PC-3 (cell line): ENCODE results near the gene LHFPL2. TPM values are rescaled to one million over a fixed set of nuclear protein-coding genes. Genes with fewer than 3 reads are reported as not detected.

Source experiments
- ATAC-seq: fragments of 200-7000 bp; cut with Tn5 transposase; 2 replicates; pipeline ENCODE4 v1.9.1; 2020; ENCODE audit warnings: mild to moderate bottlenecking, moderate library complexity
- BruUV-seq: library from RNA; stranded (reverse); fragments of 400-500 nt; replicated peaks from 2 replicates; lab custom pipeline; 2021; lab: Mats Ljungman, UMichigan
- CTCF ChIA-PET: fragments of 300-600 bp; sonication (Branson Sonifier 250); formaldehyde crosslinking; loops from one replicate; lab custom pipeline; 2022; ENCODE audit warnings: antibody characterized with exemption; lab: Charles Lee
- POLR2A ChIA-PET: fragments of 300-600 bp; sonication (Branson Sonifier 250); formaldehyde crosslinking; loops from one replicate; lab custom pipeline; 2022; ENCODE audit warnings: antibody characterized with exemption; ENCODE audit not compliant: unreplicated experiment; lab: Charles Lee
- DNase-seq: peaks from one replicate; pipeline ENCODE4 v3.0.0-alpha.2; 2015
- H2AFZ ChIP-seq: fragments of 300-600 bp; sonication (generic); 2 replicates; pipeline ENCODE4 v1.6.0; 2016; ENCODE audit warnings: antibody characterized with exemption, low read length
- H3F3A ChIP-seq: fragments of 300-600 bp; sonication (generic); one replicate; pipeline ENCODE4 v1.6.0; 2017; ENCODE audit warnings: antibody characterized with exemption, low read length, control low read depth, mild to moderate bottlenecking; ENCODE audit not compliant: unreplicated experiment
- H3K27ac ChIP-seq: fragments of 300-600 bp; sonication (generic); 2 replicates; pipeline ENCODE4 v1.5.1; 2016; ENCODE audit warnings: mild to moderate bottlenecking, low read length
- H3K27me3 ChIP-seq: fragments of 300-600 bp; sonication (generic); 2 replicates; pipeline ENCODE4 v1.6.1; 2016; ENCODE audit warnings: low read length, mixed read lengths
- H3K36me3 ChIP-seq: fragments of 300-600 bp; sonication (generic); 2 replicates; pipeline ENCODE4 v1.6.1; 2016; ENCODE audit warnings: low read depth, mixed run types, low read length, mixed read lengths
- H3K4me1 ChIP-seq: fragments of 300-600 bp; sonication (generic); 2 replicates; pipeline ENCODE4 v1.5.1; 2016; ENCODE audit warnings: low read length; ENCODE audit not compliant: insufficient read depth
- H3K4me2 ChIP-seq: fragments of 300-600 bp; sonication (generic); 2 replicates; pipeline ENCODE4 v1.6.0; 2016; ENCODE audit warnings: low read length
- H3K4me3 ChIP-seq: fragments of 300-600 bp; sonication (generic); 2 replicates; pipeline ENCODE4 v1.5.1; 2016; ENCODE audit warnings: mild to moderate bottlenecking, low read length, mixed read lengths
- H3K79me2 ChIP-seq: fragments of 300-600 bp; sonication (generic); 2 replicates; pipeline ENCODE4 v1.6.1; 2017; ENCODE audit warnings: low read length, mixed read lengths
- H3K9ac ChIP-seq: fragments of 300-600 bp; sonication (generic); 2 replicates; pipeline ENCODE4 v1.6.0; 2016; ENCODE audit warnings: mild to moderate bottlenecking, low read length
- H3K9me2 ChIP-seq: fragments of 300-600 bp; sonication (generic); replicated peaks from 2 replicates; pipeline ENCODE4 v1.6.1; 2016; ENCODE audit warnings: mixed run types, low read length, mixed read lengths
- H3K9me3 ChIP-seq: fragments of 300-600 bp; sonication (generic); 2 replicates; pipeline ENCODE4 v1.6.1; 2016; ENCODE audit warnings: low read length, mixed read lengths
- H4K20me1 ChIP-seq: fragments of 300-600 bp; sonication (generic); 2 replicates; pipeline ENCODE4 v1.6.1; 2016; ENCODE audit warnings: low read length, mixed read lengths
- EZH2 ChIP-seq: fragments of 300-600 bp; sonication (generic); IDR thresholded peaks from one replicate; pipeline ENCODE4 v1.6.1; 2017; ENCODE audit warnings: antibody characterized with exemption, mild to moderate bottlenecking, low read length; ENCODE audit not compliant: unreplicated experiment
- EZH2phosphoT487 ChIP-seq: fragments of 300-600 bp; sonication (generic); IDR thresholded peaks from 2 replicates; pipeline ENCODE4 v1.6.1; 2018; ENCODE audit warnings: mild to moderate bottlenecking, antibody characterized with exemption, low read length, borderline replicate concordance
- intact Hi-C: fragments of 100-400 bp; cut with micrococcal nuclease; formaldehyde crosslinking; loops from 2 replicates; pipeline ENCODE4 v1.9.0; 2023
- total RNA-seq: library from RNA; depleted of rRNA; stranded (reverse); fragments of >200 nt; gene quantifications from 2 replicates; pipeline ENCODE4 v1.2.3, GENCODE V29; 2014
- TF ChIP-seq, protein P1 (sequence below): fragments of 300-600 bp; sonication (generic); conservative IDR thresholded peaks from 2 replicates; pipeline ENCODE4 v1.5.1; 2017; ENCODE audit warnings: antibody characterized with exemption, low read depth, mild to moderate bottlenecking, low read length

LHFPL2 gene
- total RNA-seq, 1 experiment from 2014 or later: 21.7 TPM

DNA sequence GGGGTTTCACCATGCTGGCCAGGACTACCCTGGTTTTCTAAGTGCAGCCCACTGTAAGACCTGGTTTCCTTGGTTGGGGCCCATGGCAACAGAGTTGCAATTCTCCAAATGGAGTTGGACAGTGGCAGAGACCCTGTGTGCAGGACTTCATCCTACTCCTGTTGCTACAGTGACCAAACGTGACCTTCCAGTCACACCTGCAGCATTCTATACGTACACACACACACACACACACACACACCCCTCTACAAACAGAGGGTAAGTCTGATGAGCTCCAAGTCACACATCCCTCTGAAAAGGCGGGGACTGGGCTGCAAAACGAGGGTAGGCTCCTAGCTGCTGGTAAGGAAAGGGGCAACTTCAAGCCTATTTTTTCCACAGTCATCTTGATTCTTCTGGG lies 23.6 kb downstream of the LHFPL2 start:
- intact Hi-C loops: no loop called here
- CTCF ChIA-PET: no interaction called here
- no peaks in the 10 kb centered on the region for H3K9me2 ChIP-seq
- no peak for DNase-seq
- TF ChIP-seq EZH2phosphoT487 (no peak), EZH2 (no peak)
- TF ChIP-seq, protein P1, sequence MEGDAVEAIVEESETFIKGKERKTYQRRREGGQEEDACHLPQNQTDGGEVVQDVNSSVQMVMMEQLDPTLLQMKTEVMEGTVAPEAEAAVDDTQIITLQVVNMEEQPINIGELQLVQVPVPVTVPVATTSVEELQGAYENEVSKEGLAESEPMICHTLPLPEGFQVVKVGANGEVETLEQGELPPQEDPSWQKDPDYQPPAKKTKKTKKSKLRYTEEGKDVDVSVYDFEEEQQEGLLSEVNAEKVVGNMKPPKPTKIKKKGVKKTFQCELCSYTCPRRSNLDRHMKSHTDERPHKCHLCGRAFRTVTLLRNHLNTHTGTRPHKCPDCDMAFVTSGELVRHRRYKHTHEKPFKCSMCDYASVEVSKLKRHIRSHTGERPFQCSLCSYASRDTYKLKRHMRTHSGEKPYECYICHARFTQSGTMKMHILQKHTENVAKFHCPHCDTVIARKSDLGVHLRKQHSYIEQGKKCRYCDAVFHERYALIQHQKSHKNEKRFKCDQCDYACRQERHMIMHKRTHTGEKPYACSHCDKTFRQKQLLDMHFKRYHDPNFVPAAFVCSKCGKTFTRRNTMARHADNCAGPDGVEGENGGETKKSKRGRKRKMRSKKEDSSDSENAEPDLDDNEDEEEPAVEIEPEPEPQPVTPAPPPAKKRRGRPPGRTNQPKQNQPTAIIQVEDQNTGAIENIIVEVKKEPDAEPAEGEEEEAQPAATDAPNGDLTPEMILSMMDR: no peak
- no peak for ATAC-seq
- no peak overlapping the region for H2AFZ ChIP-seq
- H3K36me3 ChIP-seq: peaks cover 12% of the 10 kb centered on the region
- no TSS peak for BruUV-seq
- H3K27ac ChIP-seq: no peak overlapping the region
- no peaks in the 10 kb centered on the region for H3F3A ChIP-seq
- H3K4me1 ChIP-seq: peaks cover 15% of the 10 kb centered on the region; the same call in 1 of the 2 replicates
- no peaks in the 10 kb centered on the region for H3K27me3 ChIP-seq
- H3K9me3 ChIP-seq: no peaks in the 10 kb centered on the region
- POLR2A ChIA-PET: no interaction called here
- H3K79me2 ChIP-seq: peaks cover 10% of the 10 kb centered on the region; the same call in 1 of the 2 replicates
- H4K20me1 ChIP-seq: no peaks in the 10 kb centered on the region
- no peak overlapping the region for H3K4me2 ChIP-seq
- no peak overlapping the region for H3K4me3 ChIP-seq
- no peak overlapping the region for H3K9ac ChIP-seq

DNA sequence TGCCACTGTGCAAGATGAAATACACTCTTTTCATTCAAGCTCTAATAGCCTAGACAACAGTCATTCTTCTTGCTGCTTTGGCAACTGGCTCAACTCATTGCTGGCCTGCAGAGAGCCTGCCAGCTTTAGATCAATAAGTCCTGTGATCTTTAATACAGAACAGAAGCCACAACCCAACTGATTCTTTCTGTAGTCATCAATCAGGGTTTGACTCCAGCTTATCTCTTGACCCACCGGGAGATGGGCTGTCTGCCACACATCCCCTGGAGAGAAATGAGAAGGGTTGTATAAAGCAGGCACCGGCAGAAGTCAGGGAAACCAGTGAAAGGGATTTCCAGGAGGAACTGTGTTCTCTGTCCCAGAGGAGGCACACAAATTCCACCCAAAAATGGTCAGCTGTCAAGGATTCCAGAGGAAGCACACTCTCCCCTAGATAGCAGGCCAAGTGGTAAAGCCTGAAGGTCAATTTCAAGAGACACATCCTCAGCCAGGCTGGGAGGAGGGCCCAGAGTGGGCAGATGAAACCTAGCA lies 24.5 kb downstream of the LHFPL2 start:
- H3K36me3 ChIP-seq: peaks cover 12% of the 10 kb centered on the region

More for the DNA sequence above, 24.5 kb downstream of the LHFPL2 start:
- Histone ChIP-seq H2AFZ (no peak overlapping the region), H4K20me1 (no peaks in the 10 kb centered on the region), H3K9ac (no peak overlapping the region), H3K9me3 (no peaks in the 10 kb centered on the region), H3K4me1 (peaks cover 15% of the 10 kb centered on the region; the same call in 1 of the 2 replicates), H3K27me3 (no peaks in the 10 kb centered on the region), H3F3A (no peaks in the 10 kb centered on the region), H3K79me2 (peaks cover 10% of the 10 kb centered on the region; the same call in 1 of the 2 replicates), H3K27ac (no peak overlapping the region), H3K4me2 (no peak overlapping the region), H3K4me3 (no peak overlapping the region), H3K9me2 (no peaks in the 10 kb centered on the region)
- intact Hi-C loops: no loop called here
- DNase-seq (no peak), ATAC-seq (no peak)
- ChIA-PET POLR2A (no interaction called here), CTCF (no interaction called here)
- no TSS peak for BruUV-seq
- no peak for TF ChIP-seq EZH2phosphoT487
- TF ChIP-seq, protein P1: no peak
- TF ChIP-seq EZH2: no peak
